GM12872 (cell line): Measurements from ENCODE around the gene AMFR.

Experiments
- TF ChIP-seq, protein P1 (sequence below): IDR thresholded peaks from 3 replicates; pipeline ENCODE4 v1.5.1; 2011; ENCODE audit warnings: low read depth, mild to moderate bottlenecking, low read length, moderate library complexity; ENCODE audit not compliant: insufficient read depth

Gene AMFR

DNA sequence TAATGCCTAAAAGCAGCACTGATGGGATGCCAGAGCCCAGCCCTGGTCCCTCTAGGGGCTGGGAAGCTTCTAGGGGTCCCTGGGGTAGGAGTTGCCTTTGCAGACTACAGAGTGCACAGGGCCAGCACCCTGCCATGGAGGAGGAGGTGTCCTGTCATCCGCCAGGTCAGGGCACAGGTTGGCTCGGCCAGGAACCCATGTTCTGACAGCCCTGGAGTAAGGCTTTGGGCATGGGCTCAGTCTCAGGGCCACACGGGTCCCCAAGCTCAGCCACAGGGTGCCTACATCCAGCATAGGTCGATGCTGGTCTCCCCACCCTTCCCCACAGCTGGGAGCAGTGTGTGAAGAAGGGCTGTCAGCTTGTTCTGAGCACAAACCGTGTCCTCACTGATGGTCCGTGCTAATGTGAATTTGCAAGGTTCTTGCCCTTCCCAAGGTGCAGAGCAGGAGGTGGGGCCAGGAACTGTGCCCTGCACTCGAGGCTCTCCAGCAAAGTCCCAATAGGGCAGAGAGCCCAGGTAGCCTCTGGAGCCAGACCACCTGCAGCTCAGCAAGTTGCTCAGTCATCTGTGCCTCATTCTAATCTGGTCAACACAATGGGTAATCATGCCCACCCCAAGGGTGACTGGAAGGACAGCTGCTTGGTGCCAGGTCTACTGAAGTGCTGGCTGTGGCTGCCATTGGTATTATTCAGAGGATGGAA lies 72.8 kb downstream of the AMFR start:
- TF ChIP-seq, protein P1, sequence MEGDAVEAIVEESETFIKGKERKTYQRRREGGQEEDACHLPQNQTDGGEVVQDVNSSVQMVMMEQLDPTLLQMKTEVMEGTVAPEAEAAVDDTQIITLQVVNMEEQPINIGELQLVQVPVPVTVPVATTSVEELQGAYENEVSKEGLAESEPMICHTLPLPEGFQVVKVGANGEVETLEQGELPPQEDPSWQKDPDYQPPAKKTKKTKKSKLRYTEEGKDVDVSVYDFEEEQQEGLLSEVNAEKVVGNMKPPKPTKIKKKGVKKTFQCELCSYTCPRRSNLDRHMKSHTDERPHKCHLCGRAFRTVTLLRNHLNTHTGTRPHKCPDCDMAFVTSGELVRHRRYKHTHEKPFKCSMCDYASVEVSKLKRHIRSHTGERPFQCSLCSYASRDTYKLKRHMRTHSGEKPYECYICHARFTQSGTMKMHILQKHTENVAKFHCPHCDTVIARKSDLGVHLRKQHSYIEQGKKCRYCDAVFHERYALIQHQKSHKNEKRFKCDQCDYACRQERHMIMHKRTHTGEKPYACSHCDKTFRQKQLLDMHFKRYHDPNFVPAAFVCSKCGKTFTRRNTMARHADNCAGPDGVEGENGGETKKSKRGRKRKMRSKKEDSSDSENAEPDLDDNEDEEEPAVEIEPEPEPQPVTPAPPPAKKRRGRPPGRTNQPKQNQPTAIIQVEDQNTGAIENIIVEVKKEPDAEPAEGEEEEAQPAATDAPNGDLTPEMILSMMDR = no peak

DNA sequence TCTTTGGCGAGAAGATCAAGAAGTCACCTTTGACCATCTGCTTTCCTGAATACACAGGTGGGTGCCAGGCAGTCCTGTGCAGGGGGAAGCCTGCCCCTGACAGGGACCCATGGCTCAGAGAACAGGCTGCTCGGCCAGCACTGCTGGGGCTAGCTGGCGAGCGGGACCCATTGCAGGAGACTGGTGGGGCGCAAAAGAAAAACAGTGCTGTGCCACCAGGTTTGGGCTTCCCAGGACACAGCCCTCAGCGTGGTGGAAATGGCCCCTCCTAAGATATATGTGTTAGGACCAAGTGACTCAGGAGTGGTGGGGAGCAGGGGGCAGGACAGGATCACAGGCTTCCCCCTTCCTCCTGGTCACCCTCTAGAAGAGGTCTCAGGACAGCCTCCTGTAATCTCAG lies 73.9 kb downstream of the AMFR start:
- TF ChIP-seq, protein P1 = no peak

DNA sequence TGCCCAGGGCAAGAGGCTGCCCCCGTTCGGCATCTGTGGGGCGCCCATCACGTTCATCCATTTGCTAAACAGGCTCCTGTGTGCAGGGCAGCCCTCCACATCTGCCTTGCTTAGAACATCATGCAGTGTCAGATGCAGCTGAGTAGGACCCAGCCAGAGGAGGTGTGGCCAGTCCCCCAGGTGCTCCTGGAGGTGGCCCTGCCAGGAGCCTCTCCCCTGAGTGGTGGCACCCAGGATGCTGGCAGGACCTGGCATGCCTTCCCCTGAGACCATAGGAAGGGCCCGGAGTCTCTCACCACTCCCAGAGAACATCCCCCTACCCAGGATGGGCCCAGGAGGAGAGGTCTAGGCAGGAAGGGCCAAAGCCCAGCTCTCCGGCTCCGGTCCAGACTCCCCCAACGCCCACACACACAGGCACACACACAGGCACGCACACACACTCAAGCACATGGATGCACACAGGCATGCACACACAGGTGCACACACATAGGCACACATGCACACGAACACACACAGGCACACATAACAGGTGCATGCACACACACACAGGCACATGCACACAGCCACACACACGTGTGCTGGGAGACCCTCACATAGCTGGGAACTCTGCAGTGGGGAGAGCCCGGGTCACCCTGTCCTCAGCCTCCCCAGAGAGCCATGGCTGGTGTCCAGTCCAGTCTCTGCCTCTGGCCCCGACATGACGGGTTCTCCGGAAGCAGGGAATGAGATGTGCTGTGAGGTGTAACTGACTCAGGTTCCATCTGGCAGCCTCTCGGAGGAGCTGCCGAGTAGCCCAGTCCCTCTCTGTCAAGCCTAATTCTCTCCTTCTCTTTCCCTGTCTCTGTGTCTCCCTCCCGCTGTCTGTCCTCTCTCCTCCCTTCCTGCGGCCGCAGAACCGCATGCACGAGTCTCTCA lies 74.6 kb downstream of the AMFR start:
- TF ChIP-seq, protein P1 = no peak

DNA sequence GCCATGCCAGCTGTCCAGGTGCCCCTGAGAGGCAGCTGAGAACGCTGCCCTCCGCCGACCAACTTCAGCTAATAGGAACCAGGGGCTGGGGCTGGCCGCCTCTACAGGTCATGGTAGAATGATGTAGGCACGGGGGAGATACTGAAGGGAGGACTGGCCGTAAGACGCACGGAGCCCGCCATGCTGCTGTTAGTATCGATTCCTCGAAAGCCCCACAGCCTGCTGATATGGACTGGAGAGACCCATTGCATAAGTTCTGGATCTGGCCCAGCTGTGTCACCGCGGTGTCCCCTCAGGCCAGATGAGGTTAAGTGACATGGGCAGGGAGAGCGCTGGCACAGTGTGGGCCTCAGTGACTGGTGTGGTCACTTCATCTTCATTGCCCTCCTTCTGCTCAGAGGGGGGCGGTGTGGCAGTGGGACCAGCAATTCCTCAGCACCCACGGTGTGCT lies 75.6 kb downstream of the AMFR start:
- TF ChIP-seq, protein P1 = no peak

DNA sequence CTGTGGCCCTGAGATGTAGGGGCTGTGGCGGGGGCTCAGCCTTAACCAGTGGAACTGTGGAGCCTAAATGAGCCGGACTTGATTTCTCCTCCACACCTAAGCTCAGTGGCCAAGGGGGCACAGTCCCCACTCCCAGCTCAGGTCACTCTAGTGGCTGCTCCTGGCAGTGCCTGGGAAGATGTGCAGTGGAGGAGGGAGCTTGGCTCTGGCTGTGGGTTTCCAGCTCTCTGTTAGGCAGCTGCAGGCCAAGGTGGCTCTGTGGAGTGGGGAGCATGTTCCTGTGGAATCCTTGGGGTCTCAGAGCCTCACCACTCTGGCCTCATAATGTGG lies 76.3 kb downstream of the AMFR start:
- TF ChIP-seq, protein P1 = no peak; the same call in 2 of the 3 replicates

DNA sequence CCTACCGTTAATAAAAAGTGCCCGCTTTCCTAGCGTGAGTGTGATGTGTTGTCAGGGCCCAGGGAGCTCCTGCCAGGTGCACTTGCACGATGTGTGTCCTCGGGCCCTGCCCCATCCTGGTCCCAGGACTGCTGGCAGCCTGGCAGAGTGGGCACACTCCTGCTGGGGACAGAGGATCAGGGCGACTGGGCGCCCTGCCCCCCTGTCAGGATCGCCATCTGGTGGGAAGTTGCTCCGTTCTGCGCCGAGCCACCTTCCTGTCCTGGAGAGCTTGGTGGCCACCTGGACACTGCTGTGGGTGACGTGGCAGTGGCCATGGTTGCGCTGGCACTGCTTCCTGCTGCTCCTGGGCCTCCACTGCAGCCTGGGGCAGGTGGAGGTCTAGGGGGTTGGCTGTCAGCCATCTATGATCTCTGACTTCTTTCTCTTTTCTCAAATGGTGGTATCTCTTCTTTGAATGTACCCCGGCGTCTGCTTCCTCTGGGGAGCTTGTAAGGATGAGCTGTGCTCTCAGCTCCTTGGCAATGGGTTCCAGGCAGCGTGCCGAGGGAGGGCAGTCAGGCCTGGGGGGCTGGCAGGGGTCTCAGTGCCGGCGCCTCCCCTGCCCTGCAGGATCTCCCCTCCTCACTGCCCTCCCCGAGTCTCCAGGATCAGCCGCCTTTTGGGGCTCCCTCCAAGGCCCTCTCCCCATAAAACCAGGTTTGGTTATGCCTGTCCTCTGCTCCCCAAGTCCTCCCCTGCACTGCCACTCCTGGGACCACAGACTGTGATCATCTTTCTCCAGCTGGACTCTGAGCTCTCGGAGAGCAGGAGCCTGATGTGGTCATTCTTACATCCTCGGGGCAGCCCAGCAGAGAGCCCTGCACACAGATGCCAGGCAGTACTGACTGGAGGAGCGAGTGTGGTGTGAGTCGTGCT lies 76.9 kb downstream of the AMFR start:
- TF ChIP-seq, protein P1 = no peak

DNA sequence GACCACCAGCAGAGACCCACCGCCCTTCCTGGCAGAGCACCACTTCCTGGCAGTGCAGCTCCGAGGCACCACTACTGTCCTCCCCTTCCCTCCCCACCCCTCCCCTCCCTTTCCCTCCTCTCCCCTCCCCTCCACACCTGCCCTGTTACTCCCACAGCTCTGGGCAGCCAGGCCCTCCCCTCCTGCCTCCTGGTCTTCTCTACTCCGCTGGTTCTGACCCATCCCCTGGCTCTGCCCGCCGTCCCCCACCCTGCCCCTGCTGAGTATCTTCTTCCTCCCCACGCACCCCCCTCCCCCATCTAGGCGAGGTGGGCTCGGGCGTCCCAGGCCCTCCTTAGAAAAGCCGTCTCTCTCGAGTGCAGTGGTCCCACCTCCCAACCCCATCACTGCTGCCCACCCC lies 77.7 kb downstream of the AMFR start:
- TF ChIP-seq, protein P1 = no peak
